Choroid plexus epithelial cell (primary cell): ENCODE results near the gene ZBTB42.

Experiments used
- DNase-seq: peaks from one replicate; pipeline ENCODE4 v3.0.0-alpha.2; 2010; ENCODE audit warnings: low read depth
- H3K4me3 ChIP-seq: 2 replicates; pipeline ENCODE4 v1.5.1; 2011; ENCODE audit warnings: low read depth, mild to moderate bottlenecking, control low read depth, low read length, moderate library complexity
- TF ChIP-seq, protein P1 (sequence below): conservative IDR thresholded peaks from 2 replicates; pipeline ENCODE4 v1.5.1; 2011; ENCODE audit warnings: low read depth, mild to moderate bottlenecking, control low read depth, inconsistent platforms, low read length, moderate library complexity

Gene ZBTB42

GRCh38 chr14:104817930-104818713, 17.2 kb downstream of the ZBTB42 start:
- TF ChIP-seq, protein P1, sequence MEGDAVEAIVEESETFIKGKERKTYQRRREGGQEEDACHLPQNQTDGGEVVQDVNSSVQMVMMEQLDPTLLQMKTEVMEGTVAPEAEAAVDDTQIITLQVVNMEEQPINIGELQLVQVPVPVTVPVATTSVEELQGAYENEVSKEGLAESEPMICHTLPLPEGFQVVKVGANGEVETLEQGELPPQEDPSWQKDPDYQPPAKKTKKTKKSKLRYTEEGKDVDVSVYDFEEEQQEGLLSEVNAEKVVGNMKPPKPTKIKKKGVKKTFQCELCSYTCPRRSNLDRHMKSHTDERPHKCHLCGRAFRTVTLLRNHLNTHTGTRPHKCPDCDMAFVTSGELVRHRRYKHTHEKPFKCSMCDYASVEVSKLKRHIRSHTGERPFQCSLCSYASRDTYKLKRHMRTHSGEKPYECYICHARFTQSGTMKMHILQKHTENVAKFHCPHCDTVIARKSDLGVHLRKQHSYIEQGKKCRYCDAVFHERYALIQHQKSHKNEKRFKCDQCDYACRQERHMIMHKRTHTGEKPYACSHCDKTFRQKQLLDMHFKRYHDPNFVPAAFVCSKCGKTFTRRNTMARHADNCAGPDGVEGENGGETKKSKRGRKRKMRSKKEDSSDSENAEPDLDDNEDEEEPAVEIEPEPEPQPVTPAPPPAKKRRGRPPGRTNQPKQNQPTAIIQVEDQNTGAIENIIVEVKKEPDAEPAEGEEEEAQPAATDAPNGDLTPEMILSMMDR, result no peak
- no peak for DNase-seq
- H3K4me3 ChIP-seq, result no peak overlapping the region

DNA sequence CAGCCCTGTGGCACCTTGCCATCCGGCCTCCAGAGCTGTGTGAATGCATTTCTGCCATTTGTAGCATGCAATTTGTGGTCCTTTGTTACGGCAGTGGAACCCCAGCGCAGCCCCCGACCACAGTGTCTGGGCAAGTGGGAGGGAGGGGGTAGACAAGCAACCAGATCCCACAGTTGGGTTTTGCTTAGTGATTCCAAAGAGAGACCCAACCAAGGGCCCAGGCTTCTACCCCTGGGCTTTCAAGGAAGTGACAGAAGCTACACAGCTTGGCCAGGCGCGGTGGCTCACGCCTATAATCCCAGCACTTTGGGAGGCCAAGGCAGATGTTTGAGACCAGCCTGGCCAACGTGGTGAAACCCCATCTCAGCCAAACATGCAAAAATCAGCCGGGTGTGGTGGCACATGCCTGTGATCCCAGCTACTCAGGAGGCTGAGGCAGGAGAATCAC, 17.8 kb downstream of the ZBTB42 start:
- H3K4me3 ChIP-seq, result no peak overlapping the region
- no peak for DNase-seq
- TF ChIP-seq, protein P1, result no peak

GRCh38 chr14:104819361-104819781, 18.5 kb downstream of the ZBTB42 start:
- no peak overlapping the region for H3K4me3 ChIP-seq
- TF ChIP-seq, protein P1, result no peak
- DNase-seq, result no peak

GRCh38 chr14:104820669-104821228, 19.8 kb downstream of the ZBTB42 start:
- DNase-seq, result peak; percentile 83
- H3K4me3 ChIP-seq, result no peak overlapping the region
- TF ChIP-seq, protein P1, result peak; percentile 79

GRCh38 chr14:104821229-104821945, 20.5 kb downstream of the ZBTB42 start:
- no peak for DNase-seq
- H3K4me3 ChIP-seq, result no peak overlapping the region
- TF ChIP-seq, protein P1, result no peak

DNA sequence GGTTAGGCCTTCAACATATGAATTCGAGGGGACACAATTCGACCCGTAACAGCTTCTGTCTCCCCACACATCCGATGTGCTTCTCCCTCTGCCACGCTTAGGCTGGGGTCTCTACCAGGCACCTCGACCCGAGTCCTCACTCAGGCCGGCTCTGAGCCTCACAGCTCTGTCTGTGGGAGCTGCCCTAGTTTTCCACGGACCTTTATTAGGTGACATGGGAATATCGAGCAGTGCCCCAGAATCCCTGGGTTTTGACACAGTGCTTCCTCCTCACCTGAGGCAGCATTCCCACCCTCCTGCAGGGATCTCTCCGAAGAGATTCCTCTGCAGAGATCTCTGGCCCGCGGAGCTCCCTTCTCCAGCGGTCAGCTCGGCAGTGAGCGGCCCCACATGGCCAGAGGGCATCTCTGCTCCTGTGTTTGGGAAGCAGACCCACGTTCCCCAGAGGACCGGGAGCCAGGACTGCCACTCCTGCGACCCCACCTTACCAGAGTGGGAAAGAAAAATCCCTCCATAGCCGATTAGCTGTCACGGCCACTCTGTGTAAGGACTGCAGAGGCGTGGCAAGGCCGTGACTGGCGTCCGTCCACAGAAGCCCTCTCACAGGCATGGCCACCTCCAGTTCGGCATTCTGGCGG, 21.2 kb downstream of the ZBTB42 start:
- no peak overlapping the region for H3K4me3 ChIP-seq
- DNase-seq, result no peak
- TF ChIP-seq, protein P1, result no peak
